ENCODE measurements around the gene JRKL.

JRKL gene

GRCh38 chr11:96389720-96390487 is at the start of gene JRKL, which contains the start of gene CCDC82:
TSS of gene JRKL (plus strand) at chr11:96390013. CDS start at chr11:96390650, 637 bp downstream.
TSS of gene CCDC82 (minus strand) at chr11:96389912. CDS start at chr11:96384747, 5,165 bp downstream.
- DNase-seq (ENCODE audit: low read depth in 2 of 3, low spot score in 2 of 3), result peak; percentile 93 to 96 (median 95)

DNA sequence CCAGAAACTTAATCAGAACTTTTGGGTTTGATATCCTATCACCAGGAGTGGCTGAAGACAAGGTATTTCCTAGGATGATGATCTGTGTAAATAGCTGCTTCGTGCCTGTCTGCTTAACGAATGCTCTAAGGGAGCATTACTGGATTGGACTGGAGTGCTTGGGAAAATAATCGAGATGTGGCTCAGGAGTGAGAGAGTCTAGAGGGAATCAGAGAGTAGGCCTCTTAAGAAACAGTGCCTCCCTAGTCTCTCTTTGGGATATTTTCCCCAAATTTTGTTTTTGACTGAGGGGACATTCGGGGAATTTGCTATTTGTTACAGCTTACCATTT is 49.3 kb upstream of the JRKL start:
- DNase-seq (ENCODE audit: low read depth in 2 of 3, low spot score in 2 of 3), result no peak

- DNase-seq (ENCODE audit: low read depth in 2 of 3, low spot score in 2 of 3), result peak in 2 of 3 experiments; percentile 37 to 48
These were observed 48.4 kb upstream of the JRKL start for GRCh38 chr11:96341211-96342013.

DNA sequence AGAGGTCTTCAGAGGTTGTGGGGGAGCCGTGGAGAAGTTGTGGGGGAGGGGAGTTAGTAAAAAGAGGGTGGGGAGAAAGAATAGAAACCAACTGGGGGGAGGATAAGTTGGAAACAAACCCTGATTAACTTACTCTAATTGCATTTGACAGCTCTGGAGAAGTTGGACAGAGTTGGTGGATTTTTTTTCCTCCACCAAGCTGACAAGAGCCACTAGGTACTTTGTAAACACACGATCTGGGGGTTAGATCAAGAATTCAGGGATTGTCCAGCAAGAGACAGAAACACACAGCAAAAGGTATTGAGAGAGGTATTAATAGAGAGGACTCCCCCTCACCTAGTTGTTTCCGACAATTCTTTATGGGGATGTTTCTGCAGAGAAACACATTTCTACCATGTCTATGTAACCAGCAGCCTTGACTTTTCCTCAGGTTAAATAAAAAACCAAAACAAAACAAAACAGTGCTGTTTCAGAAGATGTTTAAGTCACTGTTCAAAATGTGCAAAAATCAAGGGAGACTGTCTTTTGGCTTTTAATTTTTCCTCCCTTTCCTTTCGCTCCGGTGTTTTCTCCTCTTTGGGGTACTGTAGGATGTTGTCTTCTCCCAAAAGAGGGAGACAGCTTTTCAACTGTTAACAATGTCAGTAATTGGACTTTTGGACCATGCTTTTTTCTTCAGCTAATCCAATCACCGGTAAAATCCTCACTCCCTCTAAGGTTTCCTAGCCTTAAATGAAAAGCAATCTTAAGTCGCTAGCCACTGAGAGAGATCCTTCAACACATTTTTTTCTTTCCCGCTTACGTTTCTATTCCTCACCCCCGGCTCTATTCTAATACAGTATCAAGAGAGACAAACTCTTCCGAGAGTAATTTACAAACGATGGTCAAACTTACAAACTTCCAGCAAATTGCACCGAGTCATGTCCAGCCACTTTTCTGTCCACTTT is 47.5 kb upstream of the JRKL start:
- DNase-seq (ENCODE audit: low read depth in 2 of 3, low spot score in 2 of 3), result no peak

GRCh38 chr11:96342961-96343711 is 46.7 kb upstream of the JRKL start, which contains the start of gene MAML2:
TSS of gene MAML2 (minus strand) at chr11:96343195. CDS start at chr11:96341895, 1,300 bp downstream.
- DNase-seq (ENCODE audit: low read depth in 2 of 3, low spot score in 2 of 3), result peak; percentile 54 to 83 (median 68)

DNA sequence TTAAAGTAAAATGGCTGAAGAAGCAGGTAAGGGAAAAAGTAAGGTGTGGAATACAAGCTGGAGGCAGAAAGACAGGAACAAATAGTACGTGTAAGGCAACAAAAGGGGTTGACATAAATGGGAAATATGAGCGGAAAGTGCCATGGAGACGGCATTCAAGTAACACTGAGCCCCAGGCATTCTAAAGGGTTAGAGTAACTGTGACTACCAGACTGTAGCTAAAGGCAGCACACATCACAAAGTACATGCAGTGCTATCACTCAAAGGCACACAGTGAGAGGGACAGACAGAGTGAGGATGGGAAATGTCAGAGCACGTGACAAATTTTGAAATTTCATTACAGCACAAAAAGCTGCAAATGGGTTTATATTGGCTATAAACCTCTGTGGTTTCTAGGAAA is 33.0 kb upstream of the JRKL start:
- DNase-seq (ENCODE audit: low read depth in 2 of 3, low spot score in 2 of 3), result no peak

- DNase-seq (ENCODE audit: low read depth in 2 of 3, low spot score in 2 of 3), result no peak
These were observed 32.0 kb upstream of the JRKL start for GRCh38 chr11:96357794-96358193.

DNA sequence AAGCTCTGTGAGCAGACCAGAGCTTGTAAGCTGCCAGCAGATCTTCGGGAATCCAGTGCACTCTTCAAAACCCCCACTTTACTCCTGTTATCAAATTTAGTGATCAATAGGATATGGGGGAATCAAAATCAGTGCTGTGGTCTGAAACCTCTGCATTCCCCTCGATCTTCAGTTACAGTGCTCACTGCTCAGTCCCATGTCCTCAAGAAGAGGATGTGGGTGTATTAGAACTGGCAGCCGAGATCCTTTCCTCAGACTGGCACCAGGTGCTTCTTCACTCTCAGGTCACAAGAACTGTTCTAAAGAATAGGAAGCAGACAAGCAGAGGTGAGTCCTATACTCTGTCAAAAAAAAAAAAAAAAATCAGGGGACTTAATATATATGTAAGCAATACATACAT is 31.5 kb upstream of the JRKL start:
- DNase-seq (ENCODE audit: low read depth in 2 of 3, low spot score in 2 of 3), result no peak

DNA sequence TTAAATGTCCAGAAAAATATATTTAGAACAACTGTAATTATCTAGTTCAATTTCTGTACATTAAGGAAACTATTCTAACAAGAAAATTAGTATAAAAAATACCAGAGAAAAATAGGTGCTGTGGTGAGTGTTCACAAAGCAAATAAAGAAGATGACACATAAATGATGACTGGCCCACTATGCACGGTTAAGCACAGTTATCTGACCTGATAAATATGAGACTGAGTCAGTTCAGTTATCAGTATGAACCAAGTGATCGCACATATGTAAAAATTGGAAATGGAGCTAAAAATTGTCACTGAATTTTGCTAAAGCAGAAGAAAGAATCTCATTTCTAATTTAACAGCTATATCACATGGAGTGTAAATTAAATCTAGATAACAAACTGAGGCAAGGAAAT is 28.0 kb upstream of the JRKL start:
- DNase-seq (ENCODE audit: low read depth in 2 of 3, low spot score in 2 of 3), result no peak

DNA sequence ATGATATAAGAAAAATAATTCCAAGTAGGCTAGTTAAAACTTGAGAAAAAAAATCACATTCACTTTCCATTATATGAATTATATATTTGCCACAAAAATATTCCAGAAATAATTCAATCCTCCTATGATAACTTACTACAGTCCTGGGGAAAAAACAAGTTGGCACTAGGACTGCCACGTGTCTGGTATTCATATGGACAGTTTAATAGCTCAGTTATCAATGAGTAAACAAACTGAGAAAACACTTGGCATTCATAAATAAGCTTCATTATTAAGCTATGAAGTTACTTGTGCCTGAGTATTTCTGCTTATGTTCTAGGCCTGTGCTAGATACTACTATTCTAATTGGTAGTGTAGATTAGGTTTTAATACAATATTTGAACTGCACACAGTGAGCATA is 24.3 kb upstream of the JRKL start:
- no peak for DNase-seq (ENCODE audit: low read depth in 2 of 3, low spot score in 2 of 3)

DNA sequence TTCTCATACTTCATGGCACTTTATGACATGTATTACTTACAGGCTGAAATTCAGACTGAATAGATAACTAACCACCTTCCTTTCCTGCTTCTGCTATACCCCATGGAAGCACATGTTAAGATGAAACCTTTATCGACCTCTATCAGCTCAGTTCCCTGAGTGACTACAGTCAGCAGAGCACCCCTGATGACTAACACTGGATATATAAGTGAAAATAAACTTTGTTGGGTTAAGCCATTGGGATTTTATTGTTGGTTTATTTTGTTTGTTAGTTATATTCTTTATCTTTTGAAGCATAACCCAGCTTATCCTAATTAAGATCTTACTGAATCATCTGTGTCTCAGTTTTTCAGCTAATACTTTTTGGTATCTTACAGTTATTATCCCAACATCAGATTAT is 23.8 kb upstream of the JRKL start:
- DNase-seq (ENCODE audit: low read depth in 2 of 3, low spot score in 2 of 3), result no peak

GRCh38 chr11:96367342-96367741 is 22.5 kb upstream of the JRKL start:
- DNase-seq (ENCODE audit: low read depth in 2 of 3, low spot score in 2 of 3), result no peak

GRCh38 chr11:96373826-96374225 is 16.0 kb upstream of the JRKL start:
- DNase-seq (ENCODE audit: low read depth in 2 of 3, low spot score in 2 of 3), result no peak

GRCh38 chr11:96376796-96377195 is 13.0 kb upstream of the JRKL start:
- no peak for DNase-seq (ENCODE audit: low read depth in 2 of 3, low spot score in 2 of 3)

DNA sequence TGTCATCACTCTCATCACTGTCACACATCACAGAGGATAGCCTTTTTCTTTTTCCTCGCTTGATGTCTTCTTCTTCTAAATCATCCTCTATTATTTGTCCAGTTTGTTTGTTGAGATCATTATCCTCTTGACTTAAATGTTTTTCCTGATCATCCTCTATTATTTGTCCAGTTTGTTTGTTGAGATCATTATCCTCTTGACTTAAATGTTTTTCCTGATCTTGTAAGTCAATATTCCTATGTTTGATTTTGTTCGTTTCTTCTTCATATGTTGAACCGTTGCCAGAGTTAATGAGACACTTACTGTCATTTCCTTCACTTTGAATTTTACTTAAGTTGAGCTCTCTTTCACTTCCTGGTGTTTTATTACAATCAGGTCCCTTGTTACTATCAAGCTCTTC is 5.7 kb upstream of the JRKL start:
- no peak for DNase-seq (ENCODE audit: low read depth in 2 of 3, low spot score in 2 of 3)

DNA sequence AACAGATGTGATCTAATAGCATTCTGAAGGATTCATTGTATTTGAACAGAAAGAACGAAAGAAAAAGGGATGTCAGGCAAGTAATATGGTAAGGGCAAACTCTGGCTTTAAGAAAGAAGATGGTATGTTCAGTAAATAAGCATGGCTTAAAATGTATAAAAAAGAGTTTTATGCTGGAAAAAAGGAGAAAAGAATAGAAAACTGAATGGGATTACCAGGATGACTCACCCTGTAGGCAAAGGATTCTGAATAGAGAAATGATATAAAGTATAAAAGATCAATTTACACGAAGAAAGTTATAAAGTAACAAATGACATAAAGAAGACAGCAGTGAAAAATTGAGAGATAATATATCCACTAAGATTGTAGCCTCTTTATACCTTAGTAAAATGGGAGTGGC is 4.6 kb upstream of the JRKL start:
- no peak for DNase-seq (ENCODE audit: low read depth in 2 of 3, low spot score in 2 of 3)

- no peak for DNase-seq (ENCODE audit: low read depth in 2 of 3, low spot score in 2 of 3)
These were observed 708 bp upstream of the JRKL start for GRCh38 chr11:96388891-96389719.

- no peak for DNase-seq (ENCODE audit: low read depth in 2 of 3, low spot score in 2 of 3)
These were observed 627 bp downstream of the JRKL start for GRCh38 chr11:96390488-96390792.

- no peak for DNase-seq (ENCODE audit: low read depth in 2 of 3, low spot score in 2 of 3)
These were observed 2.0 kb downstream of the JRKL start for GRCh38 chr11:96391698-96392307.
